ENCODE data around the gene POU6F2.

GRCh38 chr7:39249635-39250152 is 272.0 kb downstream of the POU6F2 start:
- TF ChIP-seq, protein P1, sequence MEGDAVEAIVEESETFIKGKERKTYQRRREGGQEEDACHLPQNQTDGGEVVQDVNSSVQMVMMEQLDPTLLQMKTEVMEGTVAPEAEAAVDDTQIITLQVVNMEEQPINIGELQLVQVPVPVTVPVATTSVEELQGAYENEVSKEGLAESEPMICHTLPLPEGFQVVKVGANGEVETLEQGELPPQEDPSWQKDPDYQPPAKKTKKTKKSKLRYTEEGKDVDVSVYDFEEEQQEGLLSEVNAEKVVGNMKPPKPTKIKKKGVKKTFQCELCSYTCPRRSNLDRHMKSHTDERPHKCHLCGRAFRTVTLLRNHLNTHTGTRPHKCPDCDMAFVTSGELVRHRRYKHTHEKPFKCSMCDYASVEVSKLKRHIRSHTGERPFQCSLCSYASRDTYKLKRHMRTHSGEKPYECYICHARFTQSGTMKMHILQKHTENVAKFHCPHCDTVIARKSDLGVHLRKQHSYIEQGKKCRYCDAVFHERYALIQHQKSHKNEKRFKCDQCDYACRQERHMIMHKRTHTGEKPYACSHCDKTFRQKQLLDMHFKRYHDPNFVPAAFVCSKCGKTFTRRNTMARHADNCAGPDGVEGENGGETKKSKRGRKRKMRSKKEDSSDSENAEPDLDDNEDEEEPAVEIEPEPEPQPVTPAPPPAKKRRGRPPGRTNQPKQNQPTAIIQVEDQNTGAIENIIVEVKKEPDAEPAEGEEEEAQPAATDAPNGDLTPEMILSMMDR (conservative IDR thresholded peaks at IDR 0.05; ENCODE audit: low read length) = no peak
- TF ChIP-seq EZH2phosphoT487 (IDR thresholded peaks at IDR 0.05; ENCODE audit: borderline replicate concordance) = no peak

Measured in Loucy (cell line).